Neural cell (in vitro differentiated cells): ENCODE measurements around the gene OAS1. TPM values are rescaled to one million over a fixed set of nuclear protein-coding genes. Genes with fewer than 3 reads are reported as not detected.

Experiments
- H2AFZ ChIP-seq: fragments of 200-600, 300-800 bp; sonication (generic), shearing (Covaris generic); 2 replicates; pipeline ENCODE4 v1.6.0; 2014; ENCODE audit warnings: low read depth, mild to moderate bottlenecking, antibody characterized with exemption, low read length, moderate library complexity
- H3F3A ChIP-seq: fragments of 200-600 bp; shearing (Covaris generic); 2 replicates; pipeline ENCODE4 v1.6.1; 2016; ENCODE audit warnings: mild to moderate bottlenecking, moderate library complexity, mixed read lengths, antibody characterized with exemption, low read length; ENCODE audit not compliant: insufficient read depth, poor library complexity, severe bottlenecking
- H3K27ac ChIP-seq: fragments of 200-600, 300-800 bp; sonication (generic), shearing (Covaris generic); 2 replicates; pipeline ENCODE4 v1.5.1; 2014; ENCODE audit warnings: mild to moderate bottlenecking, low read length, moderate library complexity
- H3K27me3 ChIP-seq: fragments of 300-800, 200-600 bp; sonication (generic), shearing (Covaris generic); 2 replicates; pipeline ENCODE4 v1.6.0; 2014; ENCODE audit warnings: mild to moderate bottlenecking, low read depth, low read length, moderate library complexity; ENCODE audit not compliant: insufficient read depth
- H3K36me3 ChIP-seq: fragments of 300-800, 200-600 bp; sonication (generic), shearing (Covaris generic); 2 replicates; pipeline ENCODE4 v1.5.1; 2014; ENCODE audit warnings: mild to moderate bottlenecking, antibody characterized with exemption, low read length, moderate library complexity; ENCODE audit not compliant: insufficient read depth
- H3K4me2 ChIP-seq: fragments of 300-800, 200-600 bp; sonication (generic), shearing (Covaris generic); 2 replicates; pipeline ENCODE4 v1.6.0; 2014; ENCODE audit warnings: mild to moderate bottlenecking, low read length
- H3K4me3 ChIP-seq: fragments of 300-800, 200-600 bp; sonication (generic), shearing (Covaris generic); 2 replicates; pipeline ENCODE4 v1.5.1; 2014; ENCODE audit warnings: mild to moderate bottlenecking, low read length, moderate library complexity
- H3K79me2 ChIP-seq: fragments of 200-600 bp; shearing (Covaris generic); replicated peaks from 2 replicates; pipeline ENCODE4 v1.6.0; 2014; ENCODE audit warnings: mild to moderate bottlenecking, low read length, moderate library complexity; ENCODE audit not compliant: insufficient read depth
- H3K9ac ChIP-seq: fragments of 300-800, 200-600 bp; sonication (generic), shearing (Covaris generic); 2 replicates; pipeline ENCODE4 v1.6.1; 2016; ENCODE audit warnings: mild to moderate bottlenecking, low read length, mixed read lengths
- H3K9me2 ChIP-seq: fragments of 200-600 bp; shearing (Covaris generic); 2 replicates; pipeline ENCODE4 v1.6.1; 2016; ENCODE audit warnings: mild to moderate bottlenecking, low read length, mixed read lengths; ENCODE audit not compliant: insufficient read depth
- H3K9me3 ChIP-seq: fragments of 200-600, 300-800 bp; sonication (generic), shearing (Covaris generic); 2 replicates; pipeline ENCODE4 v1.6.1; 2016; ENCODE audit warnings: mild to moderate bottlenecking, mixed run types, low read length, moderate library complexity, mixed read lengths
- H4K20me1 ChIP-seq: fragments of 200-600 bp; shearing (Covaris generic); 2 replicates; pipeline ENCODE4 v1.6.1; 2016; ENCODE audit warnings: mild to moderate bottlenecking, mixed run types; ENCODE audit not compliant: insufficient read depth
- EP300 ChIP-seq: fragments of 450-650 bp; conservative IDR thresholded peaks from 2 replicates; pipeline ENCODE4 v1.6.1; 2014; ENCODE audit warnings: antibody characterized with exemption, mild to moderate bottlenecking, moderate library complexity; ENCODE audit not compliant: poor library complexity, severe bottlenecking
- EZH2 ChIP-seq: fragments of 200-600, 300-800 bp; shearing (Covaris generic), sonication (generic); IDR thresholded peaks from 2 replicates; pipeline ENCODE4 v1.6.1; 2014; ENCODE audit warnings: antibody characterized with exemption, low read length, borderline replicate concordance, mild to moderate bottlenecking; ENCODE audit not compliant: insufficient read depth, poor library complexity, severe bottlenecking
- MXI1 ChIP-seq: fragments of 450-650 bp; conservative IDR thresholded peaks from 2 replicates; pipeline ENCODE4 v1.6.1; 2014; ENCODE audit warnings: antibody characterized with exemption, mild to moderate bottlenecking; ENCODE audit not compliant: poor library complexity, severe bottlenecking
- POLR2AphosphoS5 ChIP-seq: IDR thresholded peaks from 2 replicates; pipeline ENCODE4 v1.6.1; 2012
- RAD21 ChIP-seq: fragments of 450-650 bp; conservative IDR thresholded peaks from 2 replicates; pipeline ENCODE4 v1.6.1; 2014; ENCODE audit warnings: antibody characterized with exemption, mild to moderate bottlenecking, moderate library complexity
- SMC3 ChIP-seq: fragments of 450-650 bp; conservative IDR thresholded peaks from 2 replicates; pipeline ENCODE4 v1.6.1; 2014; ENCODE audit warnings: antibody characterized with exemption, mild to moderate bottlenecking, moderate library complexity; ENCODE audit not compliant: poor library complexity
- TAF1 ChIP-seq: IDR thresholded peaks from 2 replicates; pipeline ENCODE4 v1.6.1; 2012; ENCODE audit warnings: low read depth
- polyA plus RNA-seq: library from polyadenylated mRNA; depleted of rRNA; stranded (reverse); fragments of >200 nt; gene quantifications from 2 replicates; pipeline ENCODE4 v1.2.3, GENCODE V29; 2014
- TF ChIP-seq, protein P1 (sequence below): fragments of 450-650 bp; IDR thresholded peaks from 2 replicates; pipeline ENCODE4 v1.5.1; 2014; ENCODE audit warnings: antibody characterized with exemption, mild to moderate bottlenecking, moderate library complexity; ENCODE audit not compliant: poor library complexity, severe bottlenecking
- TF ChIP-seq, protein P2 (sequence below): IDR thresholded peaks from 2 replicates; pipeline ENCODE4 v1.6.1; 2012; ENCODE audit warnings: borderline replicate concordance

The OAS1 gene
- polyA plus RNA-seq, 1 donor from 2014 or later, result not detected

DNA sequence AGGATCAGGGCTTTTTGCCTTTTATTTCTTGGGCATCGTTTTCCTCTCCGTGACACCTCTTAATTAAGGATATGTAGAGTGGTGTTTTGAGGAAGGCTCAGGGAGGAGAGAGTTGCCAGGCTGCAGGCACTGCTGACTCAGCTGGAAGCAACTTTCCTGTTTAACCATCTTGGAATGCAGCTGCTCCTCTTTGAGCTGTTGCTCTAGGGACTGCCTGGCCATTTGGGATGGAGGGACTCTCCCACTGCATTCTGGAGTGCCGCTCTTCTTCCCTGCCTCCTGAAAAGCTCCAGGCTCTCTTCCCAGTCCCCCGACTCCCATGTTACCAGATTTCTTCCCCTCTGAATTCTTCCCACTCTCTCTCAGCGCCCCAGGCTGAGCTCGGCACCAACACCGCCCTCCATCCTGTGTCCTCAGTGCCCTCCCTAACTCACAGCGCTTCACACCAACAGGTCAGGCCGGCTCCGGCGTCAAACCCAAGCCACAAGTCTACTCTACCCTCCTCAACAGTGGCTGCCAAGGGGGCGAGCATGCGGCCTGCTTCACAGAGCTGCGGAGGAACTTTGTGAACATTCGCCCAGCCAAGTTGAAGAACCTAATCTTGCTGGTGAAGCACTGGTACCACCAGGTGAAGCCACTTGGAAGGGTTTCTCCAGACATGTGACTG is 37.4 kb downstream of the OAS1 start:
- Histone ChIP-seq H4K20me1 (no peaks in the 10 kb centered on the region), H3K27ac (no peak overlapping the region), H2AFZ (no peak overlapping the region), H3K27me3 (no peaks in the 10 kb centered on the region), H3K9me3 (no peaks in the 10 kb centered on the region), H3K9me2 (no peaks in the 10 kb centered on the region), H3K4me2 (no peak overlapping the region), H3K36me3 (no peaks in the 10 kb centered on the region), H3K79me2 (no peaks in the 10 kb centered on the region), H3F3A (no peaks in the 10 kb centered on the region), H3K4me3 (no peak overlapping the region), H3K9ac (no peak overlapping the region)
- TF ChIP-seq TAF1, result no peak

DNA sequence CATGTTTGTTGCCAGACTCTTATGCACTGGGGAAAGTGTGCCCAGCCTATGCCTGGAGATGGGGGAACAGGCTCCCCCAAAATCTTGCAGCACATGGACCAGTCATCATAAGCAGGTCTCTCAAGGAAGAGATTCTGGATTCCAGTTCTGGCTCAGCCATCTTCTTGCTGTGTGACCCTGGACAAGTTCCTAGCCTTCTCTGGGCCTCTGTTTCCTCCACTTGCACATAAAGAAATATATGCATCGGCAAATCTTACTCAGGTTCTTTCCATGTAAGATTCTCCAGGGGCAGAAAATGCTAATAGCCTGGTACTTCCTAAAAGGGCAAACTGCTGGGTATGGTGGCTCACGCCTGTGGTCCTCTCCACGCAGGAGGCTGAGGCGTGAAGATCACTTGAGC is 38.8 kb downstream of the OAS1 start:
- Histone ChIP-seq H3K4me3 (no peak overlapping the region), H3K4me2 (no peak overlapping the region), H3K27ac (no peak overlapping the region), H3K27me3 (no peaks in the 10 kb centered on the region), H3K79me2 (no peaks in the 10 kb centered on the region), H3K9me2 (no peaks in the 10 kb centered on the region), H3K9ac (no peak overlapping the region), H3F3A (no peaks in the 10 kb centered on the region), H3K36me3 (no peaks in the 10 kb centered on the region), H4K20me1 (no peaks in the 10 kb centered on the region), H2AFZ (no peak overlapping the region), H3K9me3 (no peaks in the 10 kb centered on the region)
- TF ChIP-seq MXI1, result no peak
- TF ChIP-seq RAD21, result no peak
- TF ChIP-seq EZH2, result no peak
- TF ChIP-seq EP300, result no peak
- TF ChIP-seq, protein P1, sequence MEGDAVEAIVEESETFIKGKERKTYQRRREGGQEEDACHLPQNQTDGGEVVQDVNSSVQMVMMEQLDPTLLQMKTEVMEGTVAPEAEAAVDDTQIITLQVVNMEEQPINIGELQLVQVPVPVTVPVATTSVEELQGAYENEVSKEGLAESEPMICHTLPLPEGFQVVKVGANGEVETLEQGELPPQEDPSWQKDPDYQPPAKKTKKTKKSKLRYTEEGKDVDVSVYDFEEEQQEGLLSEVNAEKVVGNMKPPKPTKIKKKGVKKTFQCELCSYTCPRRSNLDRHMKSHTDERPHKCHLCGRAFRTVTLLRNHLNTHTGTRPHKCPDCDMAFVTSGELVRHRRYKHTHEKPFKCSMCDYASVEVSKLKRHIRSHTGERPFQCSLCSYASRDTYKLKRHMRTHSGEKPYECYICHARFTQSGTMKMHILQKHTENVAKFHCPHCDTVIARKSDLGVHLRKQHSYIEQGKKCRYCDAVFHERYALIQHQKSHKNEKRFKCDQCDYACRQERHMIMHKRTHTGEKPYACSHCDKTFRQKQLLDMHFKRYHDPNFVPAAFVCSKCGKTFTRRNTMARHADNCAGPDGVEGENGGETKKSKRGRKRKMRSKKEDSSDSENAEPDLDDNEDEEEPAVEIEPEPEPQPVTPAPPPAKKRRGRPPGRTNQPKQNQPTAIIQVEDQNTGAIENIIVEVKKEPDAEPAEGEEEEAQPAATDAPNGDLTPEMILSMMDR, result no peak
- TF ChIP-seq SMC3, result no peak
- no peak for TF ChIP-seq TAF1
- TF ChIP-seq, protein P2, sequence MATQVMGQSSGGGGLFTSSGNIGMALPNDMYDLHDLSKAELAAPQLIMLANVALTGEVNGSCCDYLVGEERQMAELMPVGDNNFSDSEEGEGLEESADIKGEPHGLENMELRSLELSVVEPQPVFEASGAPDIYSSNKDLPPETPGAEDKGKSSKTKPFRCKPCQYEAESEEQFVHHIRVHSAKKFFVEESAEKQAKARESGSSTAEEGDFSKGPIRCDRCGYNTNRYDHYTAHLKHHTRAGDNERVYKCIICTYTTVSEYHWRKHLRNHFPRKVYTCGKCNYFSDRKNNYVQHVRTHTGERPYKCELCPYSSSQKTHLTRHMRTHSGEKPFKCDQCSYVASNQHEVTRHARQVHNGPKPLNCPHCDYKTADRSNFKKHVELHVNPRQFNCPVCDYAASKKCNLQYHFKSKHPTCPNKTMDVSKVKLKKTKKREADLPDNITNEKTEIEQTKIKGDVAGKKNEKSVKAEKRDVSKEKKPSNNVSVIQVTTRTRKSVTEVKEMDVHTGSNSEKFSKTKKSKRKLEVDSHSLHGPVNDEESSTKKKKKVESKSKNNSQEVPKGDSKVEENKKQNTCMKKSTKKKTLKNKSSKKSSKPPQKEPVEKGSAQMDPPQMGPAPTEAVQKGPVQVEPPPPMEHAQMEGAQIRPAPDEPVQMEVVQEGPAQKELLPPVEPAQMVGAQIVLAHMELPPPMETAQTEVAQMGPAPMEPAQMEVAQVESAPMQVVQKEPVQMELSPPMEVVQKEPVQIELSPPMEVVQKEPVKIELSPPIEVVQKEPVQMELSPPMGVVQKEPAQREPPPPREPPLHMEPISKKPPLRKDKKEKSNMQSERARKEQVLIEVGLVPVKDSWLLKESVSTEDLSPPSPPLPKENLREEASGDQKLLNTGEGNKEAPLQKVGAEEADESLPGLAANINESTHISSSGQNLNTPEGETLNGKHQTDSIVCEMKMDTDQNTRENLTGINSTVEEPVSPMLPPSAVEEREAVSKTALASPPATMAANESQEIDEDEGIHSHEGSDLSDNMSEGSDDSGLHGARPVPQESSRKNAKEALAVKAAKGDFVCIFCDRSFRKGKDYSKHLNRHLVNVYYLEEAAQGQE, result no peak
- TF ChIP-seq POLR2AphosphoS5, result no peak
